Adipose tissue (tissue), 3 donors: ENCODE data around the gene MLH1. TPM values are rescaled to one million over a fixed set of nuclear protein-coding genes. Genes with fewer than 3 reads are reported as not detected.
"Not testable (repeated sequence)": the region's sequence is repeated elsewhere in the genome, so short reads cannot be mapped to it uniquely, and the experiment has no call there.

Experiments used
- H3K27ac ChIP-seq: one replicate; pipeline ENCODE4 v1.5.1; 2013; ENCODE audit warnings: low read depth, low read length
- WGBS, 3 donors: extraction: QIAGEN DNeasy Blood & Tissue Kit; methylation state at CpG; one replicate each; pipeline ENCODE4 v1.1.7; 2013; 5-methylcytosine and 5-hydroxymethylcytosine counted together
- polyA plus RNA-seq, 3 donors: library from polyadenylated mRNA; stranded (reverse); fragments of 200-250 nt; gene quantifications; one replicate each; pipeline ENCODE4 v1.2.3, GENCODE V29; 2013
- donor health status: healthy with polysubstance abuse.
- donor health status: Bipolar disorder and iron deficiency.
- donor health status: healthy.

The MLH1 gene
- polyA plus RNA-seq, 3 donors, result 12.6 to 19.7 (median 19.3) TPM

DNA sequence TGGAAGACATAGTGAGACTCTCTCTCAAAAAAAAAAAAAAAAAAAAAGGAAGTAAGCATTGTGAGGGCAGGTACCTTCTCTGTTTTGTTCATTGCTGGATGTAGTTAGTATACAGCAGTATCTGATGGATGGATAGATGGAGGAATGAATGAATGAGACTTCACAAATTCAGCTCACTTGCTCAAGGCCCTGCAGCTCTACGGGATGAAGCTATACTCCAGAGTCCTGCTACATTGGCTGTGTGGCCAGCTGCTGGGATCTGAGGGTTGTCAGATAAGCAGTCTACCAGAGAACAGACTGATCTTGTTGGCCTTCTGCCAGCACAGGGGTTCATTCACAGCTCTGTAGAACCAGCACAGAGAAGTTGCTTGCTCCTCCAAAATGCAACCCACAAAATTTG, 35.0 kb downstream of the MLH1 start:
- 40 to 79% (median 70%) methylated on average over 1 of the region's 1 CpG for WGBS, 3 donors
- no peak overlapping the region for H3K27ac ChIP-seq

GRCh38 chr3:37029111-37029510, 35.8 kb downstream of the MLH1 start:
- WGBS, 3 donors, result 94 to 99% (median 98%) methylated on average over 1 of the region's 1 CpG
- H3K27ac ChIP-seq, result no peak overlapping the region

GRCh38 chr3:37029516-37030163, 36.3 kb downstream of the MLH1 start:
- H3K27ac ChIP-seq, result no peak overlapping the region

DNA sequence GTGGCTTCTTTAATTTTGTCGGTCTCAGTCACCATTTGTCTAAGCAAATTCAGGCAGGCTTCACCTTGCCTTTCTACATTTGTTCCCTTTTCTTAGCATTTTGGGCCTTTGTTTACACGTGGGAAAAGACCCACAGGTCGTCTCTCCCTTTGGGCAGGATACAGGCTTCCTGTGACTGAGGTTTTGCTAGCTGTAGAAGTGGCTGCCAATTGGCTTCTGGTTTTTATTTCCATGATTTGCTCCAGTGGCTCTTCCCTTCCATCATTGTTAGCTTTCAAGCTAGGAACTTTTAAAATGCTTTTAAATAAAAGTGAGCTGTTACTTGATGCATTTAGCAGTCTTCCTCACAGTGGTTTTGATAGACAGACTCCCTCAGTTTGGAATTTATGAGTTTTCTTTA, 37.3 kb downstream of the MLH1 start:
- WGBS, 3 donors, result 37 to 52% (median 38%) methylated on average over 3 of the region's 3 CpGs
- H3K27ac ChIP-seq, result no peak overlapping the region

- 80 to 86% (median 85%) methylated on average over 7 of the region's 7 CpGs for WGBS, 3 donors
- H3K27ac ChIP-seq, result no peak overlapping the region
These were observed 37.9 kb downstream of the MLH1 start for GRCh38 chr3:37031096-37031682.

GRCh38 chr3:37032961-37033360, 39.6 kb downstream of the MLH1 start:
- WGBS, 3 donors, result 68 to 82% (median 71%) methylated on average over 10 of the region's 10 CpGs
- H3K27ac ChIP-seq, result no peak overlapping the region

DNA sequence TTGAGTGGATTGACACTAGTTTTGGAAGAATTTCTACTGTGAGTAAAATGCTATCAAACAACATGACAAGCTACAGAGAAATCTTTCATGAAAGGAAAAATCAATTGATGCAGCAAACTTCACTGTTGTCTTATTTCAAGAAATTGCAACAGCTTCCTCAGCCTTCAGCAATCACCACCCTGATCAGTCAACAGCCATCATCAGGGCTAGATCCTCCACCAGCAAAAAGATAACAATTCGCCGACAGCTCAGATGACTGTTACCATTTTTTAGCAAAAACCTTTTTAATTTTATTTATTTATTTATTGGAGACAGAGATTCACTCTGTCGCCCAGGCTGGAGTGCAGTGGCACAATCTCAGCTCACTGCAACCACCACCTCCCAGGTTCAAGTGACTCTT, 44.0 kb downstream of the MLH1 start:
- 93 to 99% (median 98%) methylated on average over 3 of the region's 3 CpGs for WGBS, 3 donors
- H3K27ac ChIP-seq, result no peak overlapping the region

DNA sequence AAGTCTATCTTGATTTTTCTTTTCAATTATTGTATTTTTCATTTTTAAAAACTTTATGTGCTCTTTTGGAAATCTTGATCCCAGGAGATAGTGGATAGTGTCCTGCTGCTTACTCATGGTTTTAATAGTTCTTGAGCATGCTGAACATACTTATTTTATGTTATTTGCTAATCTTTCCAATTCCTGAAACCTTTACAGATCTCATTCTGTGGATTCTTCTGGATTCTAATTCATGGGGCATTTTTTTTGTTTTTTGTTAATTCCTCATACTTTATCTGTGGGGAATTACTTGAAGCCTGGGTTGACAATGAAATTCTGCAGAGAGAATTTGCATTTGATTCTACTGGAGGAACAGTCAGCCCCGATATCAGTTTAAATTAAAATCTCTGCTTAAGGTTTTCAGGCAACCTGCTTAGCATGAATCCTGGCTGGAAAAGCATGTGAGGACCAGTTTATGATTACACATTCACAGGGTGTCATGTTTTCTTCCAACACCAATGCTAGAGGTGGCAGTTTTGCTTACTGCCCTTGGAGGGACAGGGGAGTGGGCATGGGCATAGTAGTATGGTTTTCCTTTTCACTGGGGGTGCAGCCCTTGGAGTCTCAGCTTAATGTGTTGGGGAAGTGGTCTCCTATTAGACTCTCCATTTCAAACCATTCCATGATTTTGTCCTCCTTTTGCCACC, 46.0 kb downstream of the MLH1 start:
- no peak overlapping the region for H3K27ac ChIP-seq
- 91 to 100% (median 99%) methylated on average over 1 of the region's 1 CpG for WGBS, 3 donors

DNA sequence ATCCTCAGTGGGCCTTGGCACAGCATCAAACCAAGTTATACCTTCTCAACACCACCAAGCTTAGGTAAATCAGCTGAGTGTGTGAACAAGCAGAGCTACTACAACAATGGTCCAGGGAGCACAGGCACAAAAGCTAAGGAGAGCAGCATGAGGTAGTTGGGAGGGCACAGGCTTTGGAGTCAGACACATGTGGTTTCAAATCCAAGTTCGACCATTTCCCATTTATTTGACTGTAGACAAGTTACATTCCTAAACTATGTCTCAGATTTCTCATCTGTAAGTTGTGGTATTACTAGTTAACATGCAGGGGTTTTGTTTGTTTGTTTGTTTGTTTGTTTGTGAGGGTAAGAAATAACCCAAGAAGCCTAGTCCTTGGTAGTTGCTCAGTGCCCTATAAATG, 46.9 kb downstream of the MLH1 start:
- 76 to 91% (median 85%) methylated on average over 1 of the region's 1 CpG for WGBS, 3 donors
- H3K27ac ChIP-seq, result no peak overlapping the region

- WGBS, 3 donors, result 73 to 93% (median 74%) methylated on average over 1 of the region's 1 CpG
- H3K27ac ChIP-seq, result no peak overlapping the region
These were observed 48.4 kb downstream of the MLH1 start for GRCh38 chr3:37041546-37042195.

- H3K27ac ChIP-seq, result not testable (repeated sequence)
- WGBS, 3 donors, result 67 to 76% (median 75%) methylated on average over 3 of the region's 3 CpGs
These were observed 49.4 kb downstream of the MLH1 start for GRCh38 chr3:37042712-37043111.

GRCh38 chr3:37050282-37050681, 57.0 kb downstream of the MLH1 start:
- WGBS, 3 donors, result 88 to 97% (median 92%) methylated on average over 1 of the region's 1 CpG
- H3K27ac ChIP-seq, result no peak overlapping the region

GRCh38 chr3:37052860-37053259, 59.5 kb downstream of the MLH1 start:
- H3K27ac ChIP-seq, result no peak overlapping the region

GRCh38 chr3:37053337-37053736, 60.0 kb downstream of the MLH1 start:
- WGBS, 3 donors, result 50 to 72% (median 67%) methylated on average over 6 of the region's 6 CpGs
- H3K27ac ChIP-seq, result no peak overlapping the region

GRCh38 chr3:37053753-37054152, 60.4 kb downstream of the MLH1 start:
- no peak overlapping the region for H3K27ac ChIP-seq
- 89 to 96% (median 92%) methylated on average over 2 of the region's 2 CpGs for WGBS, 3 donors

- H3K27ac ChIP-seq, result no peak overlapping the region
- WGBS, 3 donors, result 47 to 61% (median 53%) methylated on average over 3 of the region's 3 CpGs
These were observed 61.1 kb downstream of the MLH1 start for GRCh38 chr3:37054370-37054769.

GRCh38 chr3:37055077-37055476, 61.8 kb downstream of the MLH1 start:
- WGBS, 3 donors, result 92 to 99% (median 94%) methylated on average over 8 of the region's 8 CpGs
- H3K27ac ChIP-seq, result not testable (repeated sequence)

DNA sequence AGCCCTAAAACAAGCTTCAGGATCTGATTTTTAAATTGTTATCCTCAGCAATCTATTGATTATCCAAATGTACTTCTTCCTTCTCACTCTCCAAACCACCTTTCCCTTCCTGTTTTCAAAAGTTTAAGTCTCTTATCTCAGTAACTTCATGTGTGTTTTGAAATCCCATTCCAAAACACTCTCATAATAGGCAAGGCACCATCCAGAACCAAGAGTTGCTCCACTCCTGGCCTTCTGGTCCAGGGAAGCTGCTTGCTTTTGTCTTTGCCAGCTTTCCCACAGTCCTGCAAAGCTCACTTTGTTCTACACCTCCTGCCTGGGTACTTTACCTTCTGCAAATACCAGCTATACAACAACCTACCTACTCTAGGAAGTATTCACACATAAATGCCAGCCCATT, 63.5 kb downstream of the MLH1 start:
- H3K27ac ChIP-seq, result no peak overlapping the region

- no peak overlapping the region for H3K27ac ChIP-seq
- WGBS, 3 donors, result 96 to 98% (median 97%) methylated on average over 5 of the region's 5 CpGs
These were observed 64.8 kb downstream of the MLH1 start for GRCh38 chr3:37058117-37058516.

GRCh38 chr3:37064747-37065146, 71.4 kb downstream of the MLH1 start:
- H3K27ac ChIP-seq, result no peak overlapping the region
- 93 to 98% (median 97%) methylated on average over 3 of the region's 3 CpGs for WGBS, 3 donors
